ENCODE measurements around the gene EXD3.

Gene EXD3

DNA sequence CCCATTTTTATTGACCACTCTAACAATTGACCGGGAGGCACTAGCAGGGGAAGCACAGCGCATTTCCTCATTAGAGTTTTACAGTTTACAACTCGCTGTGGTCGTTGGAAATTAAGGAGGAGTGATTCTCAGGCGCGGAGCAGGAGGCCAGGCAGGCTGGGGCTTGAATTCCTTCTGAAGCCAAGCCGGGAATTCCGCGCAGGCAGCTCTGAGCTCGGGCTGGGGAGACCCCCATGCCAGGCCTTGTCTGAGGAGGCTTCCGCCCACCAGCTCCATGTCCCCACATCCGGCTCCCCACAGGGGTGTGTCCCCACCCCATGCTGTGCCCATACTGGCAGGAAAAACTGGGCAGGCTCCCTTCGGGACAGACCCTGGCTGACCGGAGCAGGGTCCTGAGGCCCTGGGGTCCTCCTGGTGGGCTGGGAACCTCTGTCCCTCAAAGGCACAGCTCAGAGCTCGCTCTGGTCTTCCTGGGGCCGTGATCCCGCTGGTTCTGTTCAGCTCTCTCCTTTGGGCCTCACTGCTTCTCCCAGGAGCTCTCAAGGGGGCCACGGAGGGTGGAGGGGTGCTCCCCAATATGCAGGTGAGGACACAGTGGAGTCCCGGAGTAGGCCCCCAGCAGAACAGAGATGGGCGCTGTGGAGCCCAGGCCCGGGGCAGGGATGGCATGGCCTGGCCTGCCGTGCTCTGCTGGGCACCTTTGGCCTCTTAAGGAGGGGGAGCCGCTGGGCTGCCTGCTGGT, 119.6 kb downstream of the EXD3 start:
- peak in 1 of 5 donors; percentile 8 for DNase-seq

DNA sequence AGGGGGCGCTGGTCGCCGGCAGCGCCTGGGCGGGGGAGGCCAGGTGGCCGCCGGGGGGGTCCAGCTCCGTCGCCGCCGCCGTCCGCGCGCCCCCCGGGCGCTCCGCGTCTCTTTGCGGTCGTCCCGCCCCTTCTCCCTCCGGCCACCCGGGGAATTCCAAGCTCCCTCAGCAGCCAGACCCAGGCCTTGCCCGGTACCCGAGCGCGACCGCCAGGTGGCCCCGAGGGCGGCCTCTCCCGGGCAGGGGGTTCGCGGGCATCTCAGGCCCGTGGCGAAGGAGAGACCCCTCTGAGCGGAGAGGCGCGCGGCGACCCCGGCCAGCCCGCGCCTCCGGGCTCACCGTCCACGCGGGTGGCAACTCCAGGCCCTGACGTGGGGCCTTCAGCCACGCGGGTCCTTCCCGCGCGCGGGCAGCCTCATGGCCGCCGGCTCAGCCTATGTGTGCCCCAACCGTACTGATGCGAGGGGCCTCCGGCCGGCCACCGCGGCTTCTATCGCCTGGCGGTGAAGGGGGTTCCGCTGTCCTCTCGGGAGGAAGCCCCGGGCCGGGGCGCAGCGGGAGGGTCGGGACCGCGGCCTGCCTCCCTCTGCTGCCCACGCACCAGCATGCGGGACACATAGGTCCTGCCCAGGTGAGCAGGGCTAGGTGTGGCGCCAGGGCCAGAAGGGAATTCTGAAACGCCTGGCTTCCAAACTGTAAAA, 120.4 kb downstream of the EXD3 start:
- no peak for DNase-seq

- peak; percentile 79 to 89 (median 86) for DNase-seq
These were observed 120.9 kb downstream of the EXD3 start, which contains the start of gene NRARP for GRCh38 chr9:137302118-137302448. Gene NRARP, minus strand, starts transcription at chr9:137302271. Its CDS starts 343 bp downstream, at chr9:137301928.

DNA sequence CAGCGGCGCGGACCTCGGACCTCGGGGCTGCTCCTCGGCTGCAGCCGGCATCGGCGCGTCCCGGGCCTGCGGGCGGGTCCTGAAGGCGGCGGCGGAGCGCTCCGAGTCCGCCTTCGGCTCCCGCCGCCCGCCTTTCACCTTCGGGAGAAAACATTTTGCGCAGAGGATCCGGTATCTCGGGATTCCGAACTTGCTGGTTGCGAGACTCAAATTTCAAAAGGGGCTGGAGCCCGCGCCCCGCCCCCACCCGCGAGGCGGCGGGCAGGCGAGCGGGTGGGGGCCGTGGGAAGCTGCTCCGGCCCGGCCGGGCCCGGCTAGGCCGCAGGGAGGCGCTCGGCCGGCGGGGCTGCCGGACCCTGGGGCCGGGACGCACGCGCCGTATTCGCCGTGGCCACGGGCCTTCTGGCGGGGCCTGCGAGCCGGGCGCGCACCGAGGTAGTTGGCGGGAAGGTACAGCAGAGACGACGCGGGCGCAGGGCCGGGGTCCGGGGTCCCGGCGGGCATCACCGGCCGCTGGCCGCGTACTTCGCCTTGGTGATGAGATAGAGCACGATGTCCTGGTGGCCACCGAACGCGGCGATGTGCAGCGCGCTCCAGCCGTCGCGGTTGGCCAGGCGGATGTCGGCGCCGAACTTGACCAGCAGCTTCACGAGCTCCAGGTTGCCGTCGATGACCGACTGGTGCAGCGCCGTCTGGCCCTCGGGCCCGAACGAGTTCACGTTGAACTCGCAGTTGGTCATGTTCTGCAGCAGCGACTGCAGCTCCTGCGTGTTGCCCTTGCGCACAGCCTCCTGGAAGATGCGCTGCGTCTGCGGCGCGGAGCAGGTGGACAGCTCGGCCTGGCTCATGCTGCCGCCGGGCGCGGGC, 121.6 kb downstream of the EXD3 start:
- DNase-seq, result peak in 2 of 5 donors; percentile 6 to 15

- DNase-seq, result no peak
These were observed 122.3 kb downstream of the EXD3 start for GRCh38 chr9:137300567-137301080.

GRCh38 chr9:137299938-137300337, 123.0 kb downstream of the EXD3 start:
- no peak for DNase-seq

GRCh38 chr9:137299203-137299565, 123.8 kb downstream of the EXD3 start:
- no peak for DNase-seq

GRCh38 chr9:137298401-137299202, 124.4 kb downstream of the EXD3 start:
- no peak for DNase-seq

- DNase-seq, result no peak
These were observed 125.0 kb downstream of the EXD3 start for GRCh38 chr9:137297966-137298365.

DNA sequence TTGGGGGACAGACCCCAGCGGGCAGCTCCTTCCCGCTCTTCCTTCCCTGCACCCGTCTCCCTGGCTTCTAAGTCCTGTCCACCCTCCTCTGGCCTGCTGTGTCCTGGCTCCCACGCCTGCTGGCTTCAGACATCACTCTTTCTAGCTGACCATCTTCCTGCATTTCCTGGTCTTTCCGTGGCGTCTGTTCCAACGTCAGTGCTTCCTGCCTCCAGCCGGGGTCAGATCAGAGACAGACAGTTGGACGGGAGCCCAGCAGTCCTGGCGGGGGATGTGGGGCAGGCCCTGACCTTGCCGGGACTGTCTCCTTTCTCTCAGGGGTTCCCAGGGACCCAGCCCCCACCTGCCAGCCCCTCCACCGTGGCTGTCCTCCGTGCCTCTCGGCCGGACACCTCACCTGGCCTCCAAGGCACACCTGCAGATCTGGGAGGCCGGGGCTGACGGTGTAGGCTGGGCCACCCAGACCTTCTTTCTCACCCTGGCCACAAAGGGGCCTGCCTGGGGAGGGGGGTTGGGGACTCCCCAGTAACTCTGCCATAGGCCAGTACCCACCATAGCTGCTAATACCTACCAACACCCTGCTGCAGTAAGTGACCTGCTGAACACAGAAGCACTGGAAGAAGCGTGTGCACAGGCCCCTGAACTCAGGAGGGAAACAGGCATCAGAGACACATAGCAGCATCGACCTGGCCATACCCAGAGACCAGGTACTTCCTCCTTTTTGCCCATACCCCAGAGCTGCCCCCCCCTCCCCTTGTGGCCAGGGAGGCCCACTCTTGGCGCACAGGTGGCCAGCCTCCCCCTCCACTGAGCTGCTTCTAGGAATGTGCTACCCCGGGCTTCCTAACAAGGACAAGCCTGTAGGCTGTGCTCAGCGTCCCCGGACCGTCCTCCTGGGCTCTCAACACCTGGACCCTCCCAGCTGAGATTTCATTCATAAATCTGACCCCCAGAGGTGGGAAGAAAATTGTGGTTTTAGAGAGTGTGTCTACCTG, 126.0 kb downstream of the EXD3 start:
- no peak for DNase-seq

DNA sequence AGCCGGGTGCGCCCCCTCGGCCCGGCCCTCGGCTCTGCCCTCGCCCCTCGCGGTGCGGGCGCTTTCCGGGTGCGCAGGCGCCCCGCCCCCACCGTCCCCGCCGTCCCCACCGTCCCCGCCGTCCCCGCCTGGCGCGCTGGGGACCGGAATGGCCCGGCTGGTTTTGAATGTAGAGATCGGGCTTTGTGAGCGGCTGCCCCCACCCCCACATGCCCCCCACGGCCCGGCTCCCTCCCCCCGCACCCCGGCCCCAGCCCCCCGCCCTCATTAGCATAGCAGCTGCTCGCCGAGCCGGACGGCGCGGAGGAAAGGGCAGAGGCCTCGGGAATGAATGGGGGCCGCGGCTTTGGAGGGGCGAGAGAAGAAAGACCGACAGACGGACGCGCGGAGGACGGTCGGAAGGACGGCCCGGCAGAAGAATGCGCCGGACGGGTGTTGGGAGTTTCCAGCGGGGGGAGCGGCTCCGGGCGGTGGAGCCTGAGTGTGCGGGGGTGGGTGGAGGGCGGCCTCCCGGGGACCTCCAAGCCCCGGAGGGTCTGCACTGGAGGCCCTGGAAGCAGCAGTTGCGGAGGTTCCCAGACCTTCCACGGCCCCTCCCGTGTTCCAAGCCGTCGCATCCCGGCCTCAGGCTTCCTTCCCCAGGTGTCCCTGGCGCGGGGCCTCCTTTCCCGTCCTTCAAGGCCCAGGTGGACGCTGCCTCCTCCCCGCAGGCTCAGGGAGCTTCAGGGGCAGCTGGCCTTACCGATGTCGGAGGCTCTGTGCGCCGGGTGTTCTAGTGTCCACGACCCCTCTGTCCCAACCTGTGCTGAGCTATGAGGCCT, 126.9 kb downstream of the EXD3 start:
- peak in 1 of 5 donors; percentile 10 for DNase-seq

DNA sequence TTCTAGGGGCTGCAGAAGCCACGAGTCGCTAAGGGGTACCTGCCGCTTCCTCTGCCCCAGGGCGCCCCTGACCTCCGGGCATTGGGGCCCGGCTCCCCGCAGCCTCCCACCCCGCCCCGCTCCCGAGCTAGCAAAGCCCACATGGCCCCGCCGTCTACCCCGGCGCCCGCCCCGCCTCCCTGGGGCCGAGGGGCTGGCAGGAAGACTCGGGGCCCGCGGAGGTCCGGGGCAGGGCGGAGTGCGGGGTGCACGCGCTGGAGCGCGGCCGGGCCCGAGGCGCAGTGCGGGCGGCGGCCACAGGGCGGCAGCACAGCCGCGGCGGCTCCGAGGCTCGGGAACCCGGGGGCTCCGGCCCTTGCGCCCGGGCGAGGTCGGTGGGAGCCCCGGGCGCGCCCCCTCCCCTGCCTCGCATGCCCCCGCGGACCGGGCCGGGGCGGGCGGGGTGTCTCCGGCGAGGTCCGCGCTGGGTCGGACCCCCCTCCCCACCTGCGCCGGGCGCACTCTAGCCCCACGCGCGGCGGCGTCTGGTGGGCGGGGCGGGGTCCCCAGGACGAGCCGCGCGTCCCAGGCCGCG, 127.6 kb downstream of the EXD3 start:
- DNase-seq, result peak in 2 of 5 donors; percentile 10 to 46

GRCh38 chr9:137294681-137295237, 128.2 kb downstream of the EXD3 start:
- peak in 1 of 5 donors; percentile 10 for DNase-seq

DNA sequence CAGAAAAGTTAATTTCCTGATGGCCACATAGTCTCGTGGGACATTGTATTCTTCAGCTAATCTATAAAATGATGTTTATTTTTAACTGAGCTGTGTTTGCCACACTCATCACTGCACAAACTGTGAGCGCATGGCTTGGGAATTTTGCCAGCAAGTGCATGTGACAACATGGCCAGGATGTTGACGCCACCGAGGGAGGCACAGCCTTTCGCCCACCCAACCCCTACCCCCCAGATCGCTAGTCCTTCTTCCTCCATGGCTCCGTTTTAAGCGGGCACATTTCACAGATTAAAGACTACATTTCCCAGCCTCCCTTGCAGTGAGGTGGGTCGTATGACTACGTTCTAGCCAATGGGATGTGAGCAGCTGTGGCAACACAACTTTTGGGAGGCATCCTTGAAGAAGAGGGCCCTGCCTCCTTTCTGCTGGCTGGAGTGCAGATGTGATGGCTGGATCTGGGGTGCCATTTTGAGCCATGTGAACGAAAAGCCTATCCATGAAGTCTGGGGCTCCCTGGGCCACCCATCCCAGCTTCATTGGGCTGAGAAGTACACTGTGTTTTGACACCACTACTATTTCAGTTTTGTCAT, 128.8 kb downstream of the EXD3 start:
- DNase-seq, result peak in 1 of 5 donors; percentile 9

DNA sequence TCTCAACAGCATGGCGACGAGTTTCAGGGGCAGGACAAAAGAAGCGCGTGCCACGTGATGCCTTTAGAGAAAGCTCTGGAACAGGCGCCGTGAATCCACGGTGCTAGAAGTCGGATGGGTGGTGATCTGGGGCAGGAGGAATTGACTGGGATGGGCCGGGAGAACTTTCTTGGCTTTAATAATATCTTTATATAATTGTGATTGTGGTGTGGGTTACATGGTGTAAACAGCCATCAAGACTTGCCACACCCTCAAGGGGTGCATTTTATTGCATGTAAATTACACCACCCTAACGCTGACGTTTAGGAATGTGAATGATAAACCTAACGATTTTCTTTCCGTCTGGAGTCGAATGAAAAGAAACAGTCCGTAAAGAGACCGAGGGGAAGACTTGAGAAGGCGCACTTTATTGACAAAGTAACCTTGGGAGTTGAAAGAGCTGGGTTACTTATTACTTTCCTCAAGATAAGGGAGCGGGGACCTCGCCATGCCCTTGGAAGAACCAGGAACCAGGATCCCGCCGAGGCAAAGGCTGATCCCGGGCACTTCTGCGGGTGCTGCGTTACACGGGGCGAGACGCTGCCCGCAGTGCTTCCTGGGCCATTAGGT, 129.4 kb downstream of the EXD3 start:
- no peak for DNase-seq

- no peak for DNase-seq
These were observed 129.9 kb downstream of the EXD3 start for GRCh38 chr9:137293094-137293481.

GRCh38 chr9:137286975-137287383, 136.0 kb downstream of the EXD3 start:
- no peak for DNase-seq

DNA sequence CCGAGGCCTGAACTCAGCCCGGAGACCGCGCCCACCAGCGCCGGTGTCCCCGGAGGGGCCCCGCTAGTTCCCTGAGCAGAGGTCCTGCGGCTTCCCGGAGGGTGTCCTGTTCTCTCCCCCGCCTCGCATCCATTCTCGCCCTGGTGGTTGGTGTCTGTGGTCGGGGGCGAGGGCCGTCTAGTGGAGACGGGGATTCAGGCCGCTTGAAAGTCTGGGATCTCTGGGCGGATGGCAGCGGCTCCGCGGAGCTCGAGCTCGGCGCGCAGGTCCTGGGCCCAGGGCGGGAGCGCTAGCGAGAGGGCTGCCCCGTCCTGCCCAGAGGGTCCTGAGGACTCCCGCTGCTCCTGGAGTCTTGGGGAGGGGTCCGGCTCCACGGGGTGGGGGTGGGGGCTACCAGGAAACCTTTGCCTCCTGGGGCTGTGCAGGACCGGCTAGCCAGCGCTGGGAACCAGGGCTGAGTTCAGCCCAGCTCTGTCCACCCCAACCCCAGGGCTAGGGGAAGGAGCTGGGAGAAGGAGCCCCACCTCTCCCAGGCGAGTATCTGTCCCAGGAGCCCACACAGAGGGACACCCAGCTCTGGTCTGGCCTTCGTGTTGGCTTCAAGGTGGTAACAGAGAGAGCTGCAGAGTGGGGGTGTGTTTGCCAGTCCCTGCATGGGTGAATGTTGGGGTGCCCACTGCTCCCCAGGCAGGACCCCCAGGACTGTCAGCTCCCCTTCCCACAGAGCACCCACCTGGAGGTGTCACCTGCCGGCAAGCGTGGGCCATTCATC, 141.4 kb downstream of the EXD3 start:
- DNase-seq, result no peak

Measured in T-helper 1 cell (primary cell).